Hepatocyte (in vitro differentiated cells): ENCODE results near the gene SEC14L2.

Experiments used
- CTCF ChIP-seq: fragments of 200-600 bp; sonication (generic); IDR thresholded peaks from 2 replicates; pipeline ENCODE4 v1.5.1; 2016; ENCODE audit warnings: antibody characterized with exemption, mild to moderate bottlenecking; ENCODE audit not compliant: poor library complexity
- EZH2 ChIP-seq: fragments of 200-600 bp; sonication (generic); IDR thresholded peaks from 2 replicates; pipeline ENCODE4 v1.6.1; 2016; ENCODE audit warnings: antibody characterized with exemption, mild to moderate bottlenecking, borderline replicate concordance

GRCh38 chr22:30421695-30422480 lies 25.1 kb downstream of the SEC14L2 start:
- TF ChIP-seq CTCF: no peak
- TF ChIP-seq EZH2: no peak
